ENCODE results near the gene SLC4A8. TPM values are rescaled to one million over a fixed set of nuclear protein-coding genes. Genes with fewer than 3 reads are reported as not detected.

SLC4A8 gene
- total RNA-seq, 2 donors from 2014 or later, result 0.59 to 1.1 TPM

DNA sequence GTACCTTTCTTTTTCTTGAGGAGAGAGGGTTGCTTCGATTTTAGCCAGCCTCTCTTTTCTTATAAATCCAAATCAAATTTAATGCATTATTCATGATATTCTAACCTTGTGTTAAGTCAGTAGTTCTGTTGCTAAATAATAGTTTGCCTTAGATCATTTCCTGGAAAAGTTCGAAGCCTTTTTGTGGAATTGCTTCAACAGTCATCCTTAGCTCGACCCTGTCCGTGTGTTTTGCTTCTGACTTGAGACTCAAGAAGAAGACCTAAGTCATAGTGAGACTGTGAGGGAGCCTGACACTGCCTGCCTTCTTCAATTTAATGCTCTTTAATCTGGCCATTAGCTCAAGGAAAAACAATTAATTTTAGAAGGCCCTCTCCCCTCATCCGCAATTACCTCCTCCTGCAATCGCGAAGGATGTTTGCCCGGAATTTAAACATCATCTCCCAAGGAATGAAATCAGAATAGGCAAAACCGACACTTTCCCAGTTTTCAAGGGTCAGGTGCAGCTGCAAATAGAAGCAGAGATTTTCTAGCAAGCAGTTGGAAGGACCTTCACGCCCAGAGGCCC lies 453 bp upstream of the SLC4A8 start:
- DNase-seq, result no peak
- intact Hi-C loops (cut with DNase I), result loop anchor here (2.0 to 10.0 kb wide), 4 partner anchors 107 to 448 kb away; no protein-coding TSS in a partner anchor
- no peak for TF ChIP-seq CTCF (IDR thresholded peaks at IDR 0.05)
- H3K9me3 ChIP-seq, result no peaks in the 10 kb centered on the region
- no peaks in the 10 kb centered on the region for H3K27me3 ChIP-seq
- peaks cover 9% of the 10 kb centered on the region for H3K4me1 ChIP-seq
- H3K4me3 ChIP-seq, result peak overlapping the region; percentile 63
- H3K9ac ChIP-seq (ENCODE audit: low read depth in 2 of 2, low read length in 2 of 2), result no peak overlapping the region
- no peak overlapping the region for H3K27ac ChIP-seq
- H3K36me3 ChIP-seq, result no peaks in the 10 kb centered on the region

DNA sequence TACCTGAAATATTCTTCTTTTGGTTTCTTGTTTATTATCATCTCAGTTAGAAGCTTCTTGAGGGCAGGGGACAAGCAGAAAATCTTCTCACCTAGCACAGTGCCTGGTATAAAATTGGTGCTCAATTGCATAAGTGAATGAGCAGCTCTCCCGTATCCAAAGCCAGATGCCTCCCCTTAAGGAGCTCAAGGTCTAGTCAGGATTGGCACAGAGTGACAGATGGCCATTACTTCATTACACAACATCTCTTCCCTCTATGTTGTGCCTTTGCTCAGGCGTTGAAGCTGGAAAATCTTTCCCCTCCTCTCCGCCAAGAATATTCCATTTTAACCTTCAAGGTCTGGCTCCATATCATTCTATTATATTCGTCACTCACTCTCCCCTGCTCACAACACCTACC lies 3.6 kb downstream of the SLC4A8 start:
- no peak overlapping the region for H3K4me3 ChIP-seq
- H3K36me3 ChIP-seq, result no peaks in the 10 kb centered on the region
- H3K9me3 ChIP-seq, result no peaks in the 10 kb centered on the region
- DNase-seq, result no peak
- no peak overlapping the region for H3K27ac ChIP-seq
- no peak overlapping the region for H3K9ac ChIP-seq (ENCODE audit: low read depth in 2 of 2, low read length in 2 of 2)
- no peaks in the 10 kb centered on the region for H3K27me3 ChIP-seq
- peaks cover 9% of the 10 kb centered on the region for H3K4me1 ChIP-seq
- no peak for TF ChIP-seq CTCF (IDR thresholded peaks at IDR 0.05)
- intact Hi-C loops (cut with DNase I), result loop anchor here (10.0 kb wide), 1 partner anchor 247 kb away; no protein-coding TSS in a partner anchor

GRCh38 chr12:51429700-51430099 lies 5.1 kb downstream of the SLC4A8 start:
- DNase-seq, result no peak
- H3K9ac ChIP-seq (ENCODE audit: low read depth in 2 of 2, low read length in 2 of 2), result no peak overlapping the region
- intact Hi-C loops (cut with DNase I), result loop anchor here (10.0 kb wide), 1 partner anchor 245 kb away; no protein-coding TSS in a partner anchor
- no peaks in the 10 kb centered on the region for H3K27me3 ChIP-seq
- no peaks in the 10 kb centered on the region for H3K9me3 ChIP-seq
- H3K4me1 ChIP-seq, result peaks cover 5% of the 10 kb centered on the region
- H3K27ac ChIP-seq, result no peak overlapping the region
- H3K36me3 ChIP-seq, result no peaks in the 10 kb centered on the region
- TF ChIP-seq CTCF (IDR thresholded peaks at IDR 0.05), result no peak
- no peak overlapping the region for H3K4me3 ChIP-seq

DNA sequence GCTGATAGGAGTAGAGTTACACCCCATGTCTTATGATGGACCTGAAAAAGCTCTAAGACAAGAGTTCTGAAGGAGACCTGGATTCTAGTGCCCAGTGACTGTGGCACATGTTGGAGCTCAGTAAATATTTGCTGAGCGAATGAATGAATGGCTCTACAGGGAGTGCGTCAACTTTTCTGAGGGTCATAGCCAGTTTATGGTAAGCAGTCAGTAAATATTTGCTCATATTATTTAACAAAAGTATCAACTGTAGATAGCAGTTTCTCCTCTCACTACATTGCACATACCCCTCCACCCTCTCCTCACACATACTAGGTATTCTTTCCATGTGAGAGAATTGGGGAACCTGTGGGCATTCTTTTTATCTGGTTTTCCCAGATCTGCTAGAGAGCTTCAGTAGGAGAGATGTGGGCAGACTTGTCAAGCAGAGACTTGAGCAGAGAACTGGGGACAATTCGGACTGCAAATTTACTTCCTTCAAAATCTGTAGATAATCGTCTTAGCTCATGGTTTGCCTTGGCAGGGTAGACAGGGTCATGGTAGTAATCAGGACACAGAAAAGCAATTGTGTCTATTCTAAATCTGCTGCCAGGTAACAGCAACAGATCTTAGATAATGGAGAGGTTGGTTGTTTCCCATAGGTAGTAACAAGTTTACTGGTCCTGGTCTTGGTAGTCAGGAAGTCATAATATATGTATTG lies 5.7 kb downstream of the SLC4A8 start:
- intact Hi-C loops (cut with DNase I), result no loop called here
- H3K9me3 ChIP-seq, result no peaks in the 10 kb centered on the region
- no peaks in the 10 kb centered on the region for H3K36me3 ChIP-seq
- no peak for TF ChIP-seq CTCF (IDR thresholded peaks at IDR 0.05)
- H3K4me1 ChIP-seq, result no peaks in the 10 kb centered on the region
- no peaks in the 10 kb centered on the region for H3K27me3 ChIP-seq
- no peak overlapping the region for H3K9ac ChIP-seq (ENCODE audit: low read depth in 2 of 2, low read length in 2 of 2)
- peak; percentile 26 for DNase-seq
- no peak overlapping the region for H3K4me3 ChIP-seq
- H3K27ac ChIP-seq, result no peak overlapping the region

DNA sequence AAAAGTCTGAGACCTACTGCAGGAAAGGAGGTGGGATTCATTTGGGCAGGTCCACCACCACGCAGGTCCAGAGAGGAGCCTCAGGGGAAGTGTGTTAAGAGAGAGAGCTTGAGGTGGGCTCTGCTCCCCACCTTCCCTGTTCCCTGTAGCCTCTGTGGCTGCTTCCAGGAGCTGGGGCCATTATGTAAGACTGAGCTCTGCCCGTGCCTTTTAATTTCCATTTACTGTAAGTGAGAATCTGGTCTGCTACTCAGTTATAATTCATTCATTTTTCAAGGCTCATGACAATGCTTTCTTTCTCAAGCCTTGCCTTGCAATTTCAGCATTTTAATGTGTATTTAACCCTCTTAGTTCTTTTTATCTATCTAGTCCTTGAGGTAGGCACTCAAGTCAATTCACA lies 8.3 kb downstream of the SLC4A8 start:
- Histone ChIP-seq H3K27ac (no peak overlapping the region), H3K9me3 (no peaks in the 10 kb centered on the region), H3K4me1 (no peaks in the 10 kb centered on the region), H3K9ac (ENCODE audit: low read depth in 2 of 2, low read length in 2 of 2) (no peak overlapping the region), H3K36me3 (no peaks in the 10 kb centered on the region), H3K27me3 (no peaks in the 10 kb centered on the region), H3K4me3 (no peak overlapping the region)
- no peak for TF ChIP-seq CTCF (IDR thresholded peaks at IDR 0.05)
- DNase-seq, result no peak
- intact Hi-C loops (cut with DNase I), result no loop called here
